ENCODE data around the gene DIRAS1.
"Not testable (repeated sequence)": the region's sequence is repeated elsewhere in the genome, so short reads cannot be mapped to it uniquely, and the experiment has no call there.

Gene DIRAS1

GRCh38 chr19:2726904-2727639 is 5.9 kb upstream of the DIRAS1 start:
- no peak for DNase-seq

GRCh38 chr19:2726160-2726855 is 5.1 kb upstream of the DIRAS1 start:
- DNase-seq, result no peak

- DNase-seq, result no peak
Measured at GRCh38 chr19:2724148-2724557, 3.0 kb upstream of the DIRAS1 start.

GRCh38 chr19:2723747-2724146 is 2.6 kb upstream of the DIRAS1 start:
- DNase-seq, result no peak

- DNase-seq, result no peak
Measured at GRCh38 chr19:2723345-2723715, 2.2 kb upstream of the DIRAS1 start.

GRCh38 chr19:2722541-2723344 is 1.6 kb upstream of the DIRAS1 start:
- DNase-seq, result no peak

GRCh38 chr19:2721570-2722540 is 683 bp upstream of the DIRAS1 start:
- DNase-seq, result no peak

- no peak for DNase-seq
Measured at GRCh38 chr19:2719920-2720776, 1.0 kb downstream of the DIRAS1 start.

- no peak for DNase-seq
Measured at GRCh38 chr19:2719232-2719735, 1.9 kb downstream of the DIRAS1 start.

GRCh38 chr19:2717638-2718541 is 3.3 kb downstream of the DIRAS1 start:
- DNase-seq, result no peak

- DNase-seq, result no peak
Measured at GRCh38 chr19:2716722-2717637, 4.2 kb downstream of the DIRAS1 start.

GRCh38 chr19:2716275-2716650 is 4.9 kb downstream of the DIRAS1 start:
- DNase-seq, result no peak

GRCh38 chr19:2715470-2716274 is 5.5 kb downstream of the DIRAS1 start:
- DNase-seq, result no peak

- no peak for DNase-seq
Measured at GRCh38 chr19:2714531-2715269, 6.5 kb downstream of the DIRAS1 start.

GRCh38 chr19:2714102-2714501 is 7.1 kb downstream of the DIRAS1 start:
- not testable (repeated sequence) for DNase-seq

GRCh38 chr19:2713170-2713569 is 8.0 kb downstream of the DIRAS1 start:
- not testable (repeated sequence) for DNase-seq

- no peak for DNase-seq
Measured at GRCh38 chr19:2711875-2712205, 9.3 kb downstream of the DIRAS1 start.

Data from T-helper 2 cell (primary cell).